IPS-18a (cell line): Measurements from ENCODE around the gene PRKG1.
"Not testable (repeated sequence)": the region's sequence is repeated elsewhere in the genome, so short reads cannot be mapped to it uniquely, and the experiment has no call there.

Source experiments
- H3K27ac ChIP-seq: one replicate; pipeline ENCODE4 v1.5.1; 2013; ENCODE audit warnings: low read length
- H3K27me3 ChIP-seq: one replicate; pipeline ENCODE4 v1.6.1; 2013; ENCODE audit warnings: mild to moderate bottlenecking, low read length; ENCODE audit not compliant: control insufficient read depth, insufficient read depth
- H3K36me3 ChIP-seq: one replicate; pipeline ENCODE4 v1.6.1; 2013; ENCODE audit warnings: low read depth, low read length; ENCODE audit not compliant: control insufficient read depth
- H3K4me1 ChIP-seq: one replicate; pipeline ENCODE4 v1.6.1; 2013; ENCODE audit warnings: low read depth, low read length; ENCODE audit not compliant: control insufficient read depth
- H3K4me3 ChIP-seq: one replicate; pipeline ENCODE4 v1.5.1; 2013; ENCODE audit warnings: low read length
- H3K9ac ChIP-seq: one replicate; pipeline ENCODE4 v1.6.1; 2013; ENCODE audit warnings: mild to moderate bottlenecking, low read length, moderate library complexity
- H3K9me3 ChIP-seq: one replicate; pipeline ENCODE4 v1.6.1; 2013; ENCODE audit warnings: low read depth, low read length; ENCODE audit not compliant: control insufficient read depth

Gene PRKG1

DNA sequence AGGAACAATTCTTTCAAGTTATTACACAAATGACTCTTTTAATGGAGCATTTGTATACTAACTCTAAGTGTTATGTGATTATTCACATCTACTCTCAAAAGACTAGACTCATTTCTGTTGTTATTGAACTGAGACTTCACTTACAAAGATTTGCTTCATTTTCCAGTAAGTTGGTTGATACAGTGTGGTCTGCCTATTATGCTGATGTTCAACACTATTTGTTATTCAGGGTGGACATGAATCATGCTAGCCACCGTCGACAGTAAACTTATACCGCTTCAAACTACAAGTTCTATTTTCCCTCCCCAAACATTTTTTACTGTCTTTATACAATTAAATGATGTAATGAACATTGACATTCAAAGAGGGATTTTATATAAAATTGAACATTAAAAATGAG, 84.5 kb downstream of the PRKG1 start:
- H3K27ac ChIP-seq = no peak overlapping the region
- H3K9ac ChIP-seq = no peak overlapping the region
- H3K4me1 ChIP-seq = peaks cover 19% of the 10 kb centered on the region
- no peaks in the 10 kb centered on the region for H3K9me3 ChIP-seq
- H3K36me3 ChIP-seq = no peaks in the 10 kb centered on the region
- no peaks in the 10 kb centered on the region for H3K27me3 ChIP-seq
- no peak overlapping the region for H3K4me3 ChIP-seq

DNA sequence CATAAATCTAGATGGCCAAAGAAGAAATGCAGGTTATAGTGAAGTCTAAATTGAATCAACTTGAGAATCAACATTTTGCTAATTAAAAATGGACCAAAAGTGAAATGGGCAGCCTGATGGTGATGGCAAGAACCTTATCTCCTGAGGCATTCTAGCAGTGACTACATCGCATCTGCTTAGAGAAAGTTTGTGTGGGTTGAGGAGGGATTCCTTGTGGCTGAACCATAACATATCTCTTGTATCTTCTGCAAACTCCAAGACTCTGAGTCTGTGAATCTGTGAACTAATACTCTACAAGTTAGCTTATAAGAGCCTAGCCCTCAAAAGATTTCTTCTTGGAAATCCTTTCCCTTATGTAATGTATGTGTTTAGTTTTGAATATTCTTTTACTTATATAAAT, 85.6 kb downstream of the PRKG1 start:
- Histone ChIP-seq H3K27ac (no peak overlapping the region), H3K9ac (no peak overlapping the region), H3K27me3 (no peaks in the 10 kb centered on the region), H3K4me1 (peaks cover 19% of the 10 kb centered on the region), H3K36me3 (no peaks in the 10 kb centered on the region), H3K9me3 (no peaks in the 10 kb centered on the region), H3K4me3 (no peak overlapping the region)

DNA sequence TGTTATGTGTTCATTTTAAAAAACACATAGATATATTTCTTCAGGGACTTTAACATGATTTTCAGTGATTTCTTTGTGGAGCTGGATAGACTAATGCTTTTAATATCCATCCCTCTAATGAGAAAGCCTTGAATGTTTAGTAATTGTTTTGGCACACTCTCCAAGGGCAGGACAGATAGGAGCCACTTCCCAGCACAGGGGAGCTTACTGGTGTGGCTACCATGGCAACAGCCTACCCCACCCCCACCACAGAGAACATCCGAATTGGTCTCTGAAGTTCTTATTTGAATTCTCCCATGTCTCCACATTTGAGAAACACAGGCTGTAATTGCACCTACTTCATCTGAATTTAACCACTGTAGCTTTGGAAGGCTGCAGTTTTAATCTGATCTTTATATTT, 87.7 kb downstream of the PRKG1 start:
- no peak overlapping the region for H3K9ac ChIP-seq
- H3K36me3 ChIP-seq = no peaks in the 10 kb centered on the region
- H3K27me3 ChIP-seq = no peaks in the 10 kb centered on the region
- no peaks in the 10 kb centered on the region for H3K9me3 ChIP-seq
- H3K27ac ChIP-seq = no peak overlapping the region
- H3K4me1 ChIP-seq = peaks cover 15% of the 10 kb centered on the region
- no peak overlapping the region for H3K4me3 ChIP-seq

DNA sequence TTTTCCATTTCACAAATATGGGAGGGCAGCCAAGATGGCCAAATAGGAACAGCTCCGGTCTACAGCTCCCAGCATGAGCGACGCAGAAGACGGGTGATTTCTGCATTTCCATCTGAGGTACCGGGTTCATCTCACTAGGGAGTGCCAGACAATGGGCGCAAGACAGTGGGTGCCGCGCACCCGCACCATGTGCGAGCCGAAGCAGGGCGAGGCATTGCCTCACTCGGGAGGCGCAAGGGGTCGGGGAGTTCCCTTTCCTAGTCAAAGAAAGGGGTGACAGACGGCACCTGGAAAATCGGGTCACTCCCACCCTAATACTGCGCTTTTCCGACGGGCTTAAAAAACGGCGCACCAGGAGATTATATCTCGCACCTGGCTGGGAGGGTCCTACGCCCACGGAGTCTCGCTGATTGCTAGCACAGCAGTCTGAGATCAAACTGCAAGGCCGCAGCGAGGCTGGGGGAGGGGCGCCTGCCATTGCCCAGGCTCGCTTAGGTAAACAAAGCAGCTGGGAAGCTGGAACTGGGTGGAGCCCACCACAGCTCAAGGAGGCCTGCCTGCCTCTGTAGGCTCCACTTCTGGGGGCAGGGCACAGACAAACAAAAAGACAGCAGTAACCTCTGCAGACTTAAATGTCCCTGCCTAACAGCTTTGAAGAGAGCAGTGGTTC, 89.2 kb downstream of the PRKG1 start:
- H3K4me1 ChIP-seq = peaks cover 15% of the 10 kb centered on the region
- H3K27me3 ChIP-seq, H3K4me3 ChIP-seq, H3K27ac ChIP-seq, H3K36me3 ChIP-seq, H3K9me3 ChIP-seq, H3K9ac ChIP-seq: not testable (repeated sequence)

DNA sequence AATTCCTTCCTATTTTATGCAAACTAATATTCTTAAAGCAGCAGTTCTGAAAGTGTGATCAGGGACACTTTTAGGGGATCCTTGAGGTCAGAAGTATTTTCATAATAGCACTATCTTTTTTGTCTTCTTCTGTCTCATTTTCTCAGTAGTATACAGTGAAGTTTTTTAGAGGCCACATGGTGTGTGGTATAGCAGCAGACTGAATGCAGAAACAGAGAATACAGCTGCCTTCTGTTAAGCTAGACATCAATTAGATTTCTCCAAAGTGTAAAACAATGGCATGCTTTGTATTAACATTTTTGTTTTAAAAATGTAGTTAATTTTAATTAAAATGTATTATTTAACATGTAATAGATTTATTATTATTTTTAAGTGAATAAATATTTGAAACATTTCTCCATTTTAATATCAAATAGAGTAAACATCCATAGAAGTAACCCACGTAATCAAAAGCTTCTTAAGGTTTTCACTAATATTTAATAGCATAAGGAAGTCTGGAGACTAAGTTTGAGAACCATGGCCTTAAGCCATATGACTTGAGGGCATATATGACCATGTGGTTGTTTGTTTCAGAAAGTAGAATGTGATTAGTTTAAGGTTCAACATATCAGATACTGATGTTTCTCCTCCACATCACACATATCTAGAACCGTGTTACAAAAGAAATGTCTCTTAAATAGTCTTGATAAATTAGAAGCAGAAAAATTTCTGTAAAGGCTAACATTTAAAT, 94.0 kb downstream of the PRKG1 start:
- Histone ChIP-seq H3K4me1 (peaks cover 8% of the 10 kb centered on the region), H3K4me3 (no peak overlapping the region), H3K9ac (no peak overlapping the region), H3K27me3 (no peaks in the 10 kb centered on the region), H3K27ac (no peak overlapping the region), H3K36me3 (no peaks in the 10 kb centered on the region), H3K9me3 (no peaks in the 10 kb centered on the region)

DNA sequence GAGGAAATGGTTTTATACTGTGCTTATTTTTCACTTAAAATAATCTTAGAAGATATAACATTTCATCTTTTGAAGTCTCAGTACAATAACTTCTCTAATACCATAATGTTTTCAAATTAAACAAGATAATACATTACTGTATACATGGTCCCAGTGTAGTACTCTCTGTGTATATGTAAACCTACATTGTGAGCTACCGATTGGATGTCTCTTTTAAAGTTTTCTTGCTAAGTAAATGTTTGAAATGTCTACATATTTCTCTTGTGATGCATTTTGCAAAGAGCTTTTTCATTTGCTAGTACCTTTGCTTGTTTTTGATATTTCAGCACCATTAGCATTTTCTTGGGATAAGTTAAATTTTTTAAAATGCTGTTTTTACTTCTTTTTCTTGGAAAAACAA, 94.8 kb downstream of the PRKG1 start:
- Histone ChIP-seq H3K4me1 (peaks cover 8% of the 10 kb centered on the region), H3K27ac (no peak overlapping the region), H3K4me3 (no peak overlapping the region), H3K27me3 (no peaks in the 10 kb centered on the region), H3K9ac (no peak overlapping the region), H3K36me3 (no peaks in the 10 kb centered on the region), H3K9me3 (no peaks in the 10 kb centered on the region)

DNA sequence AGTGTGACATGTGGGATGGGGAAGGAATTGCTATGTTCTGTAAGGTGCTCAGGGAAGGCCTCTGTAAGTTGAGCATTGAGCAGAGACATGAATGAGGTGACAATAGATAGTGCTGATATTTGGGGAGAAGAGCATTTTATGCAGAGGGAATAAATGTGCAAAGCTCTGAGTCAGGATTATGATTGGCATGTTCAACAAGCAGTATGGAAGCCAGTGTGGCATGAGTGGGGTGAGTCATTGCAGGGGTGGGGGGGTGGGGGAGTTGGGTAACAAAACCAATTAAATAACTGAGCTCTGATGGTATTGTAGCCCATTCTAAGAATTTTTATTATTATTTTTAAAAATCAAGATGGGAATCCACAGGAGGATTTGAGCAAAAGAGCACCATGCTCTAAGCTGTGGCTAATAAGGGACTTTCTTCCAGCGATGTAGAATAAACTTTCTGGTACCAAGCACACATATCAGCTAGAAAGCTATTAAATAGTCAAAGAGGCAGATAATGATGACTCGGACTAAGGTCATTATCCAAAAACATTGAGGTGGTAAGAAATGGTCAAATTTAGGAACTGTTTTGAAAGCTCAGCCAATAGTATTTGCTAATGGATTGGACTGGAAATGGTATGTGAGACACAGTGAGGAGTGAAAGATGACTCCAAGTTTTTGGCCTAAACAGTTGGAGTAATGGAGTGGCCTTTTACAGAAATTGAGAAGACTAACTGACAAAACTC, 96.4 kb downstream of the PRKG1 start:
- H3K36me3 ChIP-seq = no peaks in the 10 kb centered on the region
- no peaks in the 10 kb centered on the region for H3K27me3 ChIP-seq
- H3K9ac ChIP-seq = no peak overlapping the region
- H3K9me3 ChIP-seq = no peaks in the 10 kb centered on the region
- H3K4me3 ChIP-seq = no peak overlapping the region
- peaks cover 8% of the 10 kb centered on the region for H3K4me1 ChIP-seq
- H3K27ac ChIP-seq = no peak overlapping the region

DNA sequence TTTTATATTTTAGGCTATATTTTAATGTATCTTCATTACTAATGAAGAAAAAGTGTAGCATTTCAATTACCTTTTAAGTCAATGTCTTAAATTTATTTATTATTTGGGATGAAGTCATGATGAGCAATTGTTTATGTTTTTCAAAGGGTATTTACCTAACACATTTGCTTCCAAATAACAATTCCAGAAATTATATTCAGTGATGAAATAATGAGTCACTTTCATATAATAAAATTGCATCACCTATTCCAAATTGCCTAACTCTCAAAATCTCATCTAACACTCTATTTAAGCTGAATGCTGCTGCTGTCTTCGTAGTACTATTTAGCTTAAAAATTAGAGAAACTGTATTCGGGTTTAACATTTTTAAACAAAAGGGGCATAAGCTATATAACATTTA, 97.7 kb downstream of the PRKG1 start:
- no peak overlapping the region for H3K4me3 ChIP-seq
- no peaks in the 10 kb centered on the region for H3K36me3 ChIP-seq
- H3K9ac ChIP-seq = no peak overlapping the region
- H3K4me1 ChIP-seq = peaks cover 8% of the 10 kb centered on the region
- H3K27ac ChIP-seq = no peak overlapping the region
- no peaks in the 10 kb centered on the region for H3K9me3 ChIP-seq
- H3K27me3 ChIP-seq = no peaks in the 10 kb centered on the region

DNA sequence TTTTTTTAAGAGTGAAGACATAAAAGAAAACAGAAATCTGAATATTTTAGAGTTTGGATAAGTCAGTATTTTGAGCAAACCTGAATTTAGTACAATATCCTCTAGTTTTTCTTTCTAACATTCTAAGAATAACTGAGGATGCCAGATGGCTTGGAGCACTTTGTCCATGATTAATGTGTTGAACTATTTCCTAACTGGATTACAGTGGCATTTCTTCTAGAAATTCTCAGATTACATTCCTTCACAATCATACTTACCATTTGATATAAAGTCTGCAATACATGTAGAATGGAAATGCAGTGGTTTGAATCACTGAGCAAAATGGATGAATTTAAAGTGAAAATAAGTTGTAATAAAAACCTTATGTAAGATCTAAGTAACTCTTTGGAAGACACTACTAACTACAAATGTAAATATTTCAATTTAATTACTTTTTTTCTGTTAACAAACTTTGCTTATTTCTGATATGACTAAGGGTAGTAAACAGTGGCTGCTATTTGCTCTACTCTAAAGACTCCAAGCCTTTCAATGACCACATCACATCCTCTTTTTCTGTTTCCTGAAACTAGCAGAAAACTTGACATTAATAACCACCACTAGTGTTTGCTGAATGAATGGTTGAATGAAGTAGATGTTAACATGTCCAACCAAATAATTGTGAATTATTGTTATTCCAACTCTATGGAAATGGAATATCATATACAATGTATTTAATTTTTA, 102.8 kb downstream of the PRKG1 start:
- Histone ChIP-seq H3K27ac (no peak overlapping the region), H3K27me3 (no peaks in the 10 kb centered on the region), H3K9ac (no peak overlapping the region), H3K4me3 (no peak overlapping the region), H3K4me1 (no peaks in the 10 kb centered on the region), H3K36me3 (no peaks in the 10 kb centered on the region), H3K9me3 (no peaks in the 10 kb centered on the region)

DNA sequence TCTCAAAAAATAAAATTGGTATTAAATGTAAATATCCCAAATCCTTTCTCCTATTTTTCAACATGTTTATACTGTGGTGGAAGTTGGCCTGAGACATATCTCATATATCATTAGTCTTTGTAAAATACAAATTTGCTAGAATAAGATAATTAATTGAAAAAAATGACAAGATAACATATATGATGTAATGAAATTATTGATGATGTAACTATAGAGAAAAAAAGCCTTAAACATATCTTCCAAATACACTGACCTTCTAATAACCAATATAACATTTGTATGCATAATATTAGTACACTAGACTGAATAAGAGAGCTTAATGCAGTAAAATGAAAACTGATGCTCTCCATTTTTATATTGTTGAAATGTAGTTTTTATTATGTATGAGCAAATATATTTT, 104.3 kb downstream of the PRKG1 start:
- Histone ChIP-seq H3K27ac (no peak overlapping the region), H3K4me3 (no peak overlapping the region), H3K4me1 (no peaks in the 10 kb centered on the region), H3K9me3 (no peaks in the 10 kb centered on the region), H3K9ac (no peak overlapping the region), H3K27me3 (no peaks in the 10 kb centered on the region), H3K36me3 (no peaks in the 10 kb centered on the region)

DNA sequence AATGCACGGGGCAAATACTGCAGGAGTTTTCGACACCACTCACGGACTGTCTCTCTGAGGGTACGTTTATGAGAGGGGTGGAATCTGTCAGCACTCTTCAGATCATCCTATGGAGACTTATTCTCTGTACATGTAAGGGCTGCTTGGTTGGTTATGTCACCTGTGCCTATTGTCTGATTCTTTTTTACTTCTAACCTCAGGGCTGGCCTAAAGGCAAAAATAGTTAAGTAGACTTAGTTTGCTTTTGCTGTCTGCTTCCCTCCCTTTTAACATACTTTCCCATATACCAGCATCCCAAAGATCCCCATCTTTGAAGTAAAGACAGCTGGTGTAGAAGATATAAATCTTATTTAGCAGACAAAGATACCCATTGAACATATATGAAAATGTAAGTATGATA, 105.9 kb downstream of the PRKG1 start:
- H3K9me3 ChIP-seq = no peaks in the 10 kb centered on the region

More for the DNA sequence above, 105.9 kb downstream of the PRKG1 start:
- Histone ChIP-seq H3K4me3 (no peak overlapping the region), H3K4me1 (no peaks in the 10 kb centered on the region), H3K36me3 (no peaks in the 10 kb centered on the region), H3K27me3 (no peaks in the 10 kb centered on the region), H3K9ac (no peak overlapping the region), H3K27ac (no peak overlapping the region)
